Gastrocnemius medialis (tissue), 4 donors: ENCODE data around the gene PPA1.

Source experiments
- CTCF ChIP-seq, 5 experiments: fragments of 450-650 bp in 3 of 5; fragments of 200-600 bp in 2 of 5; sonication (generic) in 2 of 5; IDR thresholded peaks in 4 of 5; conservative IDR thresholded peaks in 1 of 5; 1 replicate in 4 of 5; 2 replicates in 1 of 5; pipeline ENCODE4 v1.5.1; 2016 to 2019; ENCODE audit warnings: antibody characterized with exemption in 5 of 5, mild to moderate bottlenecking in 3 of 5, moderate library complexity in 3 of 5
- POLR2A ChIP-seq, 2 donors: fragments of 450-650 bp; IDR thresholded peaks; one replicate each; pipeline ENCODE4 v1.6.1; 2017; ENCODE audit warnings: antibody characterized with exemption in 2 of 2, mild to moderate bottlenecking in 2 of 2, moderate library complexity in 2 of 2

GRCh38 chr10:70186090-70186489 is 47.1 kb downstream of the PPA1 start:
- TF ChIP-seq POLR2A (IDR thresholded peaks at IDR 0.05) (no peak), CTCF (IDR thresholded peaks at IDR 0.05 in 4 of 5, conservative IDR thresholded peaks at IDR 0.05 in 1 of 5) (no peak)
